Fibroblast of mammary gland (primary cell): ENCODE measurements around the gene KDM4B.

Source experiments
- DNase-seq: peaks from one replicate; pipeline ENCODE4 v3.0.0-alpha.2; 2010; ENCODE audit warnings: low read depth
- H3K4me3 ChIP-seq: 2 replicates; pipeline ENCODE4 v1.5.1; 2011; ENCODE audit warnings: low read depth, mild to moderate bottlenecking, low read length, moderate library complexity; ENCODE audit not compliant: control insufficient read depth
- CTCF ChIP-seq: conservative IDR thresholded peaks from 2 replicates; pipeline ENCODE4 v1.5.1; 2011; ENCODE audit warnings: low read depth, low read length, inconsistent platforms; ENCODE audit not compliant: control insufficient read depth, insufficient read depth

The KDM4B gene

GRCh38 chr19:5122121-5122400, 153.1 kb downstream of the KDM4B start:
- DNase-seq, result no peak
- H3K4me3 ChIP-seq, result no peak overlapping the region
- TF ChIP-seq CTCF, result no peak

GRCh38 chr19:5122671-5123409, 153.9 kb downstream of the KDM4B start:
- no peak for TF ChIP-seq CTCF
- DNase-seq, result no peak
- no peak overlapping the region for H3K4me3 ChIP-seq

GRCh38 chr19:5123646-5124045, 154.7 kb downstream of the KDM4B start:
- no peak for TF ChIP-seq CTCF
- no peak overlapping the region for H3K4me3 ChIP-seq
- no peak for DNase-seq

GRCh38 chr19:5124111-5124855, 155.4 kb downstream of the KDM4B start:
- H3K4me3 ChIP-seq, result no peak overlapping the region
- TF ChIP-seq CTCF, result no peak
- no peak for DNase-seq

- no peak for DNase-seq
- no peak for TF ChIP-seq CTCF
- no peak overlapping the region for H3K4me3 ChIP-seq
Observed at GRCh38 chr19:5125376-5125775, 156.5 kb downstream of the KDM4B start.

GRCh38 chr19:5125797-5126497, 157.0 kb downstream of the KDM4B start:
- TF ChIP-seq CTCF, result no peak
- H3K4me3 ChIP-seq, result no peak overlapping the region
- no peak for DNase-seq
